CD4-positive, alpha-beta T cell treated with Interleukin-6 at 100 ng/mL for 8 hours (primary cell): ENCODE data around the gene ABCA9.
"Not testable (repeated sequence)": the region's sequence is repeated elsewhere in the genome, so short reads cannot be mapped to it uniquely, and the experiment has no call there.

ENCODE experiments used
- DNase-seq: peaks from one replicate; pipeline ENCODE4 v3.0.0-alpha.2; 2020; ENCODE audit warnings: mixed read lengths, low spot score

ABCA9 gene, protein sequence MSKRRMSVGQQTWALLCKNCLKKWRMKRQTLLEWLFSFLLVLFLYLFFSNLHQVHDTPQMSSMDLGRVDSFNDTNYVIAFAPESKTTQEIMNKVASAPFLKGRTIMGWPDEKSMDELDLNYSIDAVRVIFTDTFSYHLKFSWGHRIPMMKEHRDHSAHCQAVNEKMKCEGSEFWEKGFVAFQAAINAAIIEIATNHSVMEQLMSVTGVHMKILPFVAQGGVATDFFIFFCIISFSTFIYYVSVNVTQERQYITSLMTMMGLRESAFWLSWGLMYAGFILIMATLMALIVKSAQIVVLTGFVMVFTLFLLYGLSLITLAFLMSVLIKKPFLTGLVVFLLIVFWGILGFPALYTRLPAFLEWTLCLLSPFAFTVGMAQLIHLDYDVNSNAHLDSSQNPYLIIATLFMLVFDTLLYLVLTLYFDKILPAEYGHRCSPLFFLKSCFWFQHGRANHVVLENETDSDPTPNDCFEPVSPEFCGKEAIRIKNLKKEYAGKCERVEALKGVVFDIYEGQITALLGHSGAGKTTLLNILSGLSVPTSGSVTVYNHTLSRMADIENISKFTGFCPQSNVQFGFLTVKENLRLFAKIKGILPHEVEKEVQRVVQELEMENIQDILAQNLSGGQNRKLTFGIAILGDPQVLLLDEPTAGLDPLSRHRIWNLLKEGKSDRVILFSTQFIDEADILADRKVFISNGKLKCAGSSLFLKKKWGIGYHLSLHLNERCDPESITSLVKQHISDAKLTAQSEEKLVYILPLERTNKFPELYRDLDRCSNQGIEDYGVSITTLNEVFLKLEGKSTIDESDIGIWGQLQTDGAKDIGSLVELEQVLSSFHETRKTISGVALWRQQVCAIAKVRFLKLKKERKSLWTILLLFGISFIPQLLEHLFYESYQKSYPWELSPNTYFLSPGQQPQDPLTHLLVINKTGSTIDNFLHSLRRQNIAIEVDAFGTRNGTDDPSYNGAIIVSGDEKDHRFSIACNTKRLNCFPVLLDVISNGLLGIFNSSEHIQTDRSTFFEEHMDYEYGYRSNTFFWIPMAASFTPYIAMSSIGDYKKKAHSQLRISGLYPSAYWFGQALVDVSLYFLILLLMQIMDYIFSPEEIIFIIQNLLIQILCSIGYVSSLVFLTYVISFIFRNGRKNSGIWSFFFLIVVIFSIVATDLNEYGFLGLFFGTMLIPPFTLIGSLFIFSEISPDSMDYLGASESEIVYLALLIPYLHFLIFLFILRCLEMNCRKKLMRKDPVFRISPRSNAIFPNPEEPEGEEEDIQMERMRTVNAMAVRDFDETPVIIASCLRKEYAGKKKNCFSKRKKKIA (N-terminal part only)

DNA sequence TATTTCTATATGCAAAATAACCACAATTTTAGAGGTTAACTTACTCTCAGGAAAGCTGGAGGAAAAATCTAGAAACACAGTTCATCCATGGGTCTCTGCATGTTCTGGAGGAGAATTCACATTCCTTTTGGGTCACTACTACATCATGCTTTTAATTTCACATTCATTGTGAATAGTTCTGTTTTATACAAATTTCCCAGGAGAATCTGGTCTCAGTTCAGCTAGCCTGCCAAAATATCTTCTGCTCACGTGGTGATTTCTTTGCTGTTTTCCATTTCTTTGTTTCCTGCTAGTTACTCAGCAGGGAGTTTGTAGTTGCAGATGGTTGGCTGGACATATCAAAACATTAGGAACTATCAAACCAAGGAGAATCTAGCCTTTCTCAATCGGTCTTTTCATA lies at the start of gene ABCA9:
Gene ABCA9 (minus strand): TSS at position 106 of the 400 bp plus-strand sequence. CDS start 9,801 bp downstream, outside the sequence.
- DNase-seq, result no peak

DNA sequence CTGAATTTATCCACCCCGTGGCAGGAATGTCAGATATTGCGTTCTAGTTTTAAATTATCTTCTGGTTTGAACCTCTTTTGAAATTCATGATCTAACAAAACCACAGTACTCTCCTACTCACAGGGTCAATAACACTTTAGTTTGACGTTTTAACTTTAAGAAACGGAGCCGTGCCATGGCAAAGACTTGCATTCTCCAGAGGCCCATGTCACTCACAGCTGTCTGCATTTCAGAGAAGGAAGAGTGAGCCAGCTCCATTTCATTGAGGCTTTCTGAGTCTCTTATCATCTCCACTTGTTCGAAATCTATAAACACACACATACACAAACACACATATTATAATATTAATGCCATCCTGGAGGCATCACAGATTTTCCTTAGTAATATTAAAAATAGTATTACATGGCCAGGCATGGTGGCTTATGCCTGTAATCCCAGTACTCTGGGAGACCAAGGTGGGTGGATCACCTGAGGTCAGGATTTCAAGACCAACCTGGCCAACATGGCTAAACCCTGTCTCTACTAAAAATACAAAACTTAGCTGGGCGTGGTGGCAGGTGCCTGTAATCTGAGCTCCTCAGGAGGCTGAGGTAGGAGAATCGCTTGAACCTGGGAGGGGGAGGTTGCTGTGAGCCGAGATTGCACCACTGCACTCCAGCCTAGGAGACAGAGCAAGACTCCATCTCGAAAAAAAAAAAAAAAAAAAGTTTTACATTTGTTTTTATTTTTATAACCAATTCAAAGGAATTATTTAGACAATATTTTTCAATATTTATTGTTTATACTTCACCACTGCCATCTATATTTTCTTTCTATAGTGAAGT lies 45.4 kb upstream of the ABCA9 start:
- DNase-seq, result no peak

DNA sequence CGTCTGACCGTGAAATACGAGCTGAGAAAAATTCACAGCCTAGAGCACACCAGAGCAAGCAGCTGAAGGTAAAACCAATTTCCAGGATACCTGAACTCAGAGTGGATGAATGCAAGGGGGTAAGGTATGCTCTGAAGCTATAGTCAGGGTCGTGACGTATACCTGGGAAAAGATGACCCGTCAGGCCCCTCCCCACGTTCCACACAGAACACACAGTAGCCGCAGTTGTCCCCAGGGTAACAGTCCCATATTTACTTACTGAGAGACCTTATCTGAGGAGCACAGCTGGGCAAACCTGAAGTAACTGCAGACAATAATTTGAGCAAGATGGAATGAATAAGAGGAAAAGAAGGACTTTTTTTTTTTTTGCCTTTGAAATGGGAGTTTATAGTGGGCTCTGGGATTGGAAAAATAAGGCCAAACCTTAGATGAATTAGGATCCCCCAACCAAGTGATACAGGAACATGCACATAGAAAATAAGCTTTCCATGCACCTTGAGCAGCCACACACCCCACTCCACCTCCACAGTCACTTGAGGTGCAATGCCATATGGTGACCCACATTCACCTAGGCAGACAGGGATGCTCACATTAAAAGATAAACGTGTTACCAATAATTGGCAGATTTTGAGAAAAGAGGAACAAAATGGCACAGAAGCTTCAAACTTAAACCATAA lies 43.0 kb upstream of the ABCA9 start:
- no peak for DNase-seq

DNA sequence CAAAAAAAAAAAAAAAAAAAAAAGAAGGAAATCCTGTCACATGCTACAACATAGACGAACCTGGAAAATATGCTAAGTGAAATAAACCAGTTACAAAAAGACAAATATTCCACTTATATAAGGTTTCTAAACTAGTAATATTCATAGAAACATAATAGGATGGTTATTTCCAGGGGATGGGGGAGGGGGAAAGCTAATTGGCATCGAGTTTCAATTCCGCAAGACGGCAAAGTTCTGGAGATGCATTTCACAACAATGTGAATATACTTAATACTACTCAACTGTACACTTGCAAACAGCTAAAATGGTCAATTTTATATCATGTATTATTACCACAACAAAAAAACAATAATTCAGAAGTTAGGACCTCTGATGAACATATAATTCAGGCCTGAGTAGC lies 37.9 kb upstream of the ABCA9 start:
- DNase-seq, result no peak

DNA sequence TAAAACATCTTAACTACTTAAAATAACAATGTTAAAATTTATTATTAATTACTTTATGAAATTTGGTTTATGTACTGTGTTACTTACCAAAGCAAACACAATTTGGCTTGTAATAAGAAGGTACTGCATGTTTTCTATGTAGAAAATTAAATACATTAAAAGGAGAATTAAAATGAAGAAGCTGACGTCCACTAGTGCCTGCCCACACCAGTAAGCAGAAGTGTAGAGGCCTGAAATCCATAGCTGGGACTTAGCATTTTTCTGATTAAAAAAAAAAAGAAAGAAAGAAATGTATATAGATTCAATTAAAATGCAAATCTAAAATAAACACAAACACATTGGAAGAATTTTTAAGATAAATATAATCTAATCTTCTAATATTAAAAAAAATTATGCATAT lies 35.8 kb upstream of the ABCA9 start:
- no peak for DNase-seq

DNA sequence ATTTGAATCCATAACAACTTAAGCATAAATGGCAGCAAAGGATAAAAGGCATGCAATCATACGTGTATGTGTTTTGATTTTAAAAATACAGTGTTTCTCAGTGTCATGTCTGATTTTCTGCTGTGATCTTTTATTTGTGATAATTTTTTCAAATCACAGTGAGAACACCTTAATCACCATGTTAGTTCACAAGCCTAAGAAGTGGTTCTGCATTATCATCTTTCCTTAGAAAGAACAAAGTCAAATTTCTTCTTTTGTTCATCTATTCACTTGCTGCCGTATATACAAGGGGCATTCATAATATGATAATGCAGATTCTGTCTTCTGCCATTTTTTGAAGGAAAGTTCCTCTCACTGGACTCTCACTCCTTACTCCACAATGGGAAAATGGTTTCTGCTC lies 33.3 kb upstream of the ABCA9 start:
- DNase-seq, result no peak

DNA sequence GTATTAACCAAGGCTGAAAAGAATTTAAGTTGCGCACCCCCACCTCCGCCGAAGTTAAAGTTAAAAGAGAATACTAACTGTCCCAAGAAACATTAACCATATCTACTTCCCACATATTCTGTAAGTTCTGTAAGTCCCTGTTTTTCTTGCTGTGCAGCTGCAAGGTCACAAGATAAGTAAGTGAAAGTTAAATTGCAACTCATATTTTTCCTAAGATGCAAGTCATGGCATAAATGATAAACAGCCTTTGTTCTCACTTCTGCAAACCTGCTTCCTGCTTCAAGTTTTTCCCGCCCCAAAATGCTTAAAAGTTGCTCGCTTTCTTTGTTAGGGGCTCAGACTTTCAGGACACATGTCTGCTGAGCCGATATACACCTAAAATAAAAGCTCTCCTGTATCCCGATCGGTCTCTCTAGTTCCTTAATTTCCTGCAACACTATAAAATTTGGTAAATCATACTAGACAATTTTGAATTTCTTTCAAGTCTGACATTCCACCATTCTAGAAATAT lies 32.6 kb upstream of the ABCA9 start:
- no peak for DNase-seq

DNA sequence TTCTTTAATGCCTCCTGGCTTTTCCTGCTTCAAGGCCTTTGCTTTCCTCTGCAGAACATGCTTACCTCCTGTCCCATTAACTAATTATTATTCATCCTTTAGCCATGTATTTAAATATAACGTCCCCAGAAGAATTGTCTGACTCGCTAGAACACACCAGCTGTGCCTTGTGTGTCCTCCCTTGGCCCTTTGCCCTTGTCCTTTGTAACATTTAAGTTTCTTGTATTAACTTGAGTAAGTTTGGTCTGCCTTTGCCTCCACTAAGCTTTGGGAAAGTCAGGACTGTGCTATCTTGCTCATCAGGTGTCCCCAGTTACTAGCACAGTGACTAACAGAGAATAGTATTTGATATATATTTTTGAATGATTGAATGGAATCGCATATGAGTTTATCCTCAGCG lies 29.6 kb upstream of the ABCA9 start:
- DNase-seq, result no peak

DNA sequence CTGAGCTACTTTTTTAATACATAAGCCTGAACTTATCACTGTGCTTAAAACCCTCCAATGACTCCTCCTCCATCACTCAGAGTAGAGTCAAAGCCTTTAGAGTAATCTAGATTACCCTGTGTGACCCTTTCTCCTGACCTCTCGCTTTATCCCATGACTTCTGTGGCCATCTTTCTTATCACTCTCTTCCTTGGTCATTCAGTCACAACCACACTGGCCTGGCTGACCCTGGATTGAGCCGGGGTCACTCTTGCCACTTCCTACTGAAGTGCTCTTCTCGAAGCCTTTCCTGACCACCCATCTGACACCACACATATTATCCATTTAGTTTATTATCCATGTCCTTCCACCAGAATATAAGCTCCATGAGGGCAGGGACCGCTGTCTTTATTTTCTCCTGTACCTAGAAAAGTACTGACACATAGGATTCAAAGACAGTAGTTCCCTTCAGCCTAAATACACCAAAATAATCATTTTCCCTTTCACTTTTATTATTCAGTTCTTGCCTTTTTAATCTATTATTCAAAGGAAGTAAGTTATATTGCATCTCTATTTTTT lies 28.0 kb upstream of the ABCA9 start:
- no peak for DNase-seq

DNA sequence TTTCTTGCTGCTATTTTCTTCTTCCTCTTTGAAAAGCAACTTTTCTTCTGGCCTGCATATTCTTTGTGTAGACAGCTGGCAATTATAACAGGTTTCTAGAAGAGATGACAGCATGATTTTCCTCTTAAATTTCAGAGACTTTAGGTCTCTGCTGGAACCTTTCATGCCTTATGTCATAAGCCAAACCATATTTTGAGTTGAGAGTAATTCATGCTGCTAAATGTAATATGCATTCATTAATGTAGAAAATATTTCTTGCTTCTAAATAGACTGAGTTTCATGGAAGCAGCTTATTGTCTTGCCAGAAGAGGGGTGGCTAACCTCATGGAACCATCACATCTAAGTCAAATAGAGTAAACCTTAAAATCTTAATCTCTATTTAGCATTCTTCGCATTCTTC lies 25.9 kb upstream of the ABCA9 start:
- DNase-seq, result no peak

DNA sequence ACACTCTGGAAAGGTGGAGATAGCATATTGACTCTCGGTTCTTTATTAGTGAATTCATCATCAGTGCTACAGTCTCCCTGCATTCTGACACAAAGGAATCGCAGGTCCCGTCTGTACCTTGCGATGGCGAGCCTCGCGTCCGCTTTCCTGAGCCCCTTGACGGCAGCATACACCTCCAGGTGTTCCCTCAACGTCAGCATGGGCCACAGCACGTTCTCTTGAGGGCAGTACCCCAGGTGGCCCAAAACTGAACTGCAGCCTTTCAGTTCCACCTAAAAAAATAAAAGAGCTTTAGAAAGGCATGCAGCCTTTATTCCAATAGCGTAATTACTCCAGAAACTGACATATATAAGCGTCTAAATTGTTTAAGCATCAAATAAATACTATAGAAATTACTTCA lies 24.2 kb upstream of the ABCA9 start:
- no peak for DNase-seq

DNA sequence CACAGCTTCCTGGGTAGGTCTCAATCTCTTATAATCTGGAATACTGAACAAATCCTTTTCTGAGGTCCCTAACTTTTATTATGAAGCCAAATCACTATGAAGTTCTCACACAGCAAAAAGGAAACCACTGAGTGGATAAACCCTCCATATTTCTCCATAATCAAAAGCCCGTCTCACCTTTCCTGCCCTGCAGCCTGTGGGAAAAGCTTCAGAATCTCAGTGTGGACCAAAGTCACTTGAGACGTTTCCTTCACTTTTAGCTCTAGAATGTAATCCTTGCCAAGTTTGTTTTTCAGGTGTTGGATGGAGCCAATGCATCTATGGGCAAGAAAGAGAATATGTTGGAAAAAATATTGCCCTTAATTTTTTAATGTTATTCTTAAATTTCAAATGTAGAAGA lies 22.0 kb upstream of the ABCA9 start:
- DNase-seq, result no peak

DNA sequence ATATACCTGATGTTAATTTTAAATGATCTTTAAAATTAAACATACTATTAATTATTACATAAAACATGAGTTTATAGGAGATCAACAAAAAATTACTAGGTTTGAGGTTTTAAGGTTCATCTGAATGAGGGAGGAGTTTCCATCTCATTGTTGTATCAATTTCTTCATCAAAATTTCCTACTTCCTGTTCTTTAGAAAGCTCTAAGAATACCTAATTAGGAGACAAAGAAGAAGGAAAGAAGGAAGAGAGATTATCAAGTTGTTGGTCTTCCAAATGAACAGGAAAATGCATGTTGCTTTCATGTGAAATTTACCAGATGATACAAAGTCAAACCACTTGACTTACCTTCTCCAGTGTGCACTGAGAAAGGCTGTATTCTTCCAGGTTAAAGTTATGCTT lies 18.1 kb upstream of the ABCA9 start:
- no peak for DNase-seq

DNA sequence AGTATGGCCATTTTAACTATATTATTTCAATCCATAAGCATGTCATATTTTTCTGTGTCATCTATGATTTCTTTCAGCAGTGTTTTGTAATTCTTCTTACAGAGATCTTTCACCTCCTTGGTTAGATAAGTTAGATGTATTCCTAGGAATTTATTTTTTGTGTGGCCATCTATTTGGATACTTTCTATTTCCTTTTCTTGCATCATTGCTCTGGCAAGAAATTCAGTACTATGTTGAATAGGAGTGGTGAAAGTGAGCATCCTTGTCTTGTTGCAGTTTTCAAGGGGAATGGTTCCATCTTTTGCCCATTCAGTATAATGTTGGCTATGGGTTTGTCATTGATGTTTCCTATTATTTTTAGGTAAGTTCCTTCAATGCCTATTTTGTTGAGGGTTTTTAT lies 15.1 kb upstream of the ABCA9 start:
- no peak for DNase-seq

DNA sequence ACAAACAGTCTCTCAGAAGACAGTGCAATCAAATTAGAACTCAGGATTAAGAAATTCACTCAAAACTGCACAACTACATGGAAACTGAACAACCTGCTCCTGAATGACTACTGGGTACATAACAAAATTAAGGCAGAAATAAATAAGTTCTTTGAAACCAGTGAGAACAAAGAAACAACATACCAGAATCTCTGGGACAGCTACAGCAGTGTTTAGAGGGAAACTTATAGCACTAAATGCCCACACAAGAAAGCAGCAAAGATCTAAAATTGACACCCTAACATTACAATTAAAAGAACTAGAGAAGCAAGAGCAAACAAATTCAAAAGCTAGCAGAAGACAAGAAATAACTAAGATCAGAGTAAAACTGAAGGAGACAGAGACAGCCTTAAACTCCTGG lies 12.7 kb upstream of the ABCA9 start:
- not testable (repeated sequence) for DNase-seq

DNA sequence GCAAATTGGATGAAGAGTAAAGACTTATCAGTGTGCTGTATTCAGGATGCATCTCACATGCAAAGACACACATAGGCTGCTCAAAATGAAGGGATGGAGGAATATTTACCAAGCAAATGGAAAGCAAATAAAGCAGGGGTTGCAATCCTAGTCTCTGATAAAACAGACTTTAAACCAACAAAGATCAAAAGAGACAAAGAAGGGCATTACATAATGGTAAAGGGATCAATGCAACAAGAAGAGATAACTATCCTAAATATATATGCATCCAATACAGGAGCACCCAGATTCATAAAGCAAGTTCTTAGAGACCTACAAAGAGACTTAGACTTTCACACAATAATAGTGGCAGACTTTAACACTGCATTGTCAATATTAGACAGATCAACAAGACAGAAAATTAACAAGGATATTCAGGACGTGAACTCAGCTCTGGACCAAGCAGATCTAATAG lies 12.1 kb upstream of the ABCA9 start:
- DNase-seq, result not testable (repeated sequence)

DNA sequence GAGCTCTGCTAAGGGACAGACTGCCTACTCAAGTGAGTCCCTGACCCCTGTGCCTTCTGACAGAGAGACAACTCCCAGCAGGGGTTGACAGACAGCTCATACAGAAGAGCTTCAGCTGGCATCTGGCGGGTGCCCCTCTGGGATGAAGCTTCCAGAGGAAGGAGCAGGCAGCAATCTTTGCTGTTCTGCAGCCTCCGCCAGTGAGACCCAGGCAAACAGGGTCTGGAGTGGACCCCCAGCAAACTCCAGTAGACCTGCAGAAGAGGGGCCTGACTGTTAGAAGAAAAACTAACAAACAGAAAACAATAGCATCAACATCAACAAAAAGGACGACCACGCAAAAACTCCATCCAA lies 10.5 kb upstream of the ABCA9 start:
- not testable (repeated sequence) for DNase-seq

DNA sequence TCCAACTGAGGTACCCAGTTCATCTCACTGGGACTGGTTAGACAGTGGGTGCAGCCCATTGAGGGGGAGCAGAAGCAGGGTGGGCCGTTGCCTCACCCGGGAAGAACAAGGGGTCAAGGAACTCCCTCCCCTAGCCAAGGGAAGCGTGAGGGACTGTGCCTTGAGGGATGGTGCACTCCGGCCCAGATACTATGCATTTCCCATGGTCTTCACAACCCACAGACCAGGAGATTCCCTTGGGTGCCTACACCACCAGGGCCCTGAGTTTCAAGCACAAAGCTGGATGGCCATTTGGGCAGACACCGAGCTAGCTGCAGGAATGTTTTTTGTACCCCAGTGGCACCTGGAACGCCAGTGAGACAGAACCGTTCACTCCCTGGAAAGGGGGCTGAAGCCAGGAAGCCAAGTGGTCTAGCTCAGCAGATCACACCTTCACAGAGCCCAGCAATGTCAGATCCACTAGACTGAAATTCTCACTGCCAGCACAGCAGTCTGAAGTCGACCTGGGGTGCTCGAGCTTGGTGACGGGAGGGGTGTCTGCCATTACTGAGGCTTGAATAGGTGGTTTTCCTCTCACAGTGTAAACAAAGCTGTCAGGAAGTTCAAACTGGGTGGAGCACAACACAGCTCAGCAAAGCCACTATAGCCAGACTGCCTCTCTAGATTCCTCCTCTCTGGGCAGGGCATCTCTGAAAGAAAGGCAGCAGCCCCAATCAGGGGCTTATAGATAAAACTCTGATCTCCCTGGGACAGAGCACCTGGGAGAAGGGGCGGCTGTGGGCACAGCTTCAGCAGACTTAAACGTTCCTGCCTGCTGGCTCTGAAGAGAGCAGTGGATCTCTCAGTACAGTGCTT lies 9.9 kb upstream of the ABCA9 start:
- peak; percentile 2 for DNase-seq

DNA sequence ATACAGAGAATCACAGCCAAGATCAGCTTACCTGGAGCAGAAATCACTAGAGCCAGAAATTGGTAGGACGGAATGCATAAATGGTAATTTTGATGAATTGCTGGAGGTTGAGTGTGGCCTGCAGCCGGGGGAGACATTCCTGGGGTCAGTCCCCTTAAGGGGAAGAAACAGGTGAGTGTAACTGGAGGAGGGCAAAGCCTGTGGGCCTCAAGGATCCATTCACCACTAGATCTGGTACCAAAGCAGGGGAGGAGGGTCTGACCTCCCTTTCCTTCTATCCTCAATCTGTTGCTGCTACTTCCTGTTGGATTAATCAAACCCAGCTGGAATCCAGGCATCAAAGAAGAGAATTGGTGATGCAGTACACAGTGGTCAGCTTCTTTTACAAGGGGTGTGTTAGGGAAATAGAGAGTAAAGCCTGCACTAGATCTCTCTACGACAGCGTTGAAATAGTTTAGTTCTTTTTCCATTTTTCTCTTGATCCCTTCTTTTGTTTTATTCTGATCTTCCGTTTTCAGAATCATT lies 8.6 kb upstream of the ABCA9 start:
- no peak for DNase-seq
